HS-27A (cell line): Measurements from ENCODE around the gene CALY.
"Not testable (repeated sequence)": the region's sequence is repeated elsewhere in the genome, so short reads cannot be mapped to it uniquely, and the experiment has no call there.

Source experiments
- DNase-seq: peaks from one replicate; pipeline ENCODE4 v3.0.0-alpha.2; 2012; ENCODE audit warnings: low read depth, missing footprints

The CALY gene, protein sequence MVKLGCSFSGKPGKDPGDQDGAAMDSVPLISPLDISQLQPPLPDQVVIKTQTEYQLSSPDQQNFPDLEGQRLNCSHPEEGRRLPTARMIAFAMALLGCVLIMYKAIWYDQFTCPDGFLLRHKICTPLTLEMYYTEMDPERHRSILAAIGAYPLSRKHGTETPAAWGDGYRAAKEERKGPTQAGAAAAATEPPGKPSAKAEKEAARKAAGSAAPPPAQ

DNA sequence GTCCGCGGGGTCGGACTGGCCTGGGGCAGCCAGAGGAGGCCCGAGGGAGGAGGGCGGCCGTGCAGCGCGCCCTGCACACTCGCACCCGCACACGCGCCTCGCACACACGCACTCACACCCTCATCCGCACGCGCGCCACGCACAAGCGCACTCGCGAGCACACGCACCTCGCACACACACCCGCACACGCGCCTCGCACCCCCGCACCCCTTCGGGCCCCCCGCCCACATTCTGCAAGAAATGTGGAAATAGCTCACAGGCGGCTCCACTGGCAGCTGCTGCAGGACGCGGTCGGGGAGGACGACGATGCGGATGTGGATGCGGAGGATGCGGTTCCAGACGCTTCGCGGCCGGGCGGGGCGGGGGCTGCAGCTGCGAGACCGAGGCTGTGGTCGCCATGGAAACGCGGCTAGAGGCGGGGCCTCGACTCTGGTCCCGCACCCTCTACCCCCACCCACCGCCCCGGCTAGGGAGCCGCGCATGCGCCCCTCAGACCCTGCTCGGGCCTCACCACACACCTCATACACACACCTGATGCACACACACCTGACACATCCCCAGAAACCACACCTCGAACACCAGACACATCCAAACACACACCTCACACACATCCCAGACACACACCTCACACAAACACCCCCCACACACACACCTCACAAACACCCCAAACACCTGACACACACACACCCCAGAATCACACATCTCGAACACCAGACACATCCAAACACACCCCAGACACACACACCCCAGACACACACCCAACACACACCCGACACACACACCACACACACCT is at the start of gene CALY:
Gene CALY, minus strand, starts transcription at position 320 of the 793 bp plus-strand sequence. CDS start 7,907 bp downstream, outside the sequence.
- no peak for DNase-seq

GRCh38 chr10:133385214-133385613 is 48.5 kb upstream of the CALY start:
- DNase-seq: no peak

DNA sequence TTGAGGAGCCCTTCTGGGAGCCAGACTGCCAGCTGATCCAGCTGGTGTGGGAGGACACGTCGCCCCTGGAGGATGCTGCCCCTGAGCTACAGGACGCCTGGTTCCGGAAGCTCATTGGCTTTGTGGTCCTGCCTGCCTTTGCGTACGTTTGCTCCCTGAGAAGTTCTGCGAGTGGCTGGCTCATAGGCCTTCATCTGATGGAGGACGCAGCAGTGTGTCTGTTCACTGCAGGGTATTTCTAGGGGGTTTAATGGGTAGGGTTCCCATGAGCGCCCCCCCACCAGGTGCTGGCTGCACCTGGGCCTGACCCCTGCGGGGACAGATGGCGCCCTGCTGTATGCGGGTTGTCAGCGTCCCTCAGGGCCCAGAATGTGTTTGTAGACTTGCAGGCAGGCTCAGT is 47.4 kb upstream of the CALY start:
- no peak for DNase-seq

GRCh38 chr10:133383551-133383950 is 46.9 kb upstream of the CALY start:
- DNase-seq: no peak

DNA sequence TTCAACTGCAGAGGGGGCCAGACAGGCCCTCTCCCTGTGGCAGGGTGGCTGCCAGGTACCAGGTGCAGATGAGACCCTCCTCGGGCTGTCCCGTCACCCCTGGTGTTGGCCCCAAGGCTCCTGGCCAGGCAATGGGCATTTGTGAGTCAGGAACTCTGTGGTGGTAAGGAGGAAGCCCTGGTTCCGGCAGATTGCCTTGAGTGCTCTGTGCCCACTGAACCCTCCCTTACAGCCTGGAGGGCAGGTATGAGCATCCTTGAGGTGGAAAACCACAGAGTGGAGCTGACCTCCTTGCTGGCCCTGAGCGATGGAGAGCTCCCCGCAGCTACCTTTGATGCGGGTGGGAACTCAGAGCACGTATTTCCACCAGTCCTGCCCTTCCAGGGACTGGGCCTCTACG is 44.3 kb upstream of the CALY start:
- DNase-seq: no peak

GRCh38 chr10:133379801-133380666 is 43.3 kb upstream of the CALY start:
- no peak for DNase-seq

- DNase-seq: no peak
Measured at GRCh38 chr10:133379152-133379800, 42.6 kb upstream of the CALY start, which contains the start of gene PAOX. PAOX (plus strand) TSS chr10:133379262; CDS start chr10:133379317, 55 bp downstream.

DNA sequence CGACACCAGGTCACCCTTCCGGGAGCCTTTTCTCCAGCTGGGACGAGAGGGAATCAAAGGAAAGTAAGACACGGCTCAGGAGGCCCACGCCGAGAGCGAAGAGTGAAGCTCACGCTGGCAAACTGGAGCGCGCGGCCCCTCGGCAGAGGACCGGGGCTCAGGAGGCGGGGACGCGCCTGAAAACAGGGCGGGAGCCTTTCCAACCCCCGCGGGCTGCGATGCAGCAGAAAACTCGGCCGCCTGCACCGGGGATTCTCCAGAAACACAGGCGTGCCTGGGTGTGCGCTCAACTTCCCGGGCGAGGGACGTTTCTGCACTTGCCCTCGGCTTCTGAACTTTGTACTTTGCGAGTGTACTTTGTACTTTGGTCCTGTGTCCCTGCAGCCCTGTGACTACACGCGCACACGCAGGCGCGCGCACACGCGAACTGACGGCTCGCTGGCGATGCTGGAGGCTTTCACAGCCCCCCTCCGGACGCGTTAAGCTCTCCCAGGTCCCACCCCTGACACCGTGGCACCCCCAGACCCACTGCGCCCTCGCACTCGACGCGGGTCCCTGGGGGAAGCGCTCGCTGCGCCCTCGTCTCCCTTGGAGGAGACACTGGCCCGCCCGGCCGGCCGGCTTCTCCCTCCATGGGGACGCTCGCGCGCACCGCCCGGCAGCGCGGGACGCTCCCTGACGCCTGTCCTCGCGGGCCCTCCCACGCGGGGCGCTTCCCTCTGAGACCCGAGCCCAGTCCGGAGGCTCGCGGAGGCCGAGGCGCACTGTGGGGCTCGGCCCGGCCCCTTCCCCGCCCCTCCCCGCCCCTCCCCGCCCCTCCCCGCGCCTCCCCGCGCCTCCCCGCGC is 41.8 kb upstream of the CALY start:
- no peak for DNase-seq

GRCh38 chr10:133377818-133378250 is 41.1 kb upstream of the CALY start:
- no peak for DNase-seq

DNA sequence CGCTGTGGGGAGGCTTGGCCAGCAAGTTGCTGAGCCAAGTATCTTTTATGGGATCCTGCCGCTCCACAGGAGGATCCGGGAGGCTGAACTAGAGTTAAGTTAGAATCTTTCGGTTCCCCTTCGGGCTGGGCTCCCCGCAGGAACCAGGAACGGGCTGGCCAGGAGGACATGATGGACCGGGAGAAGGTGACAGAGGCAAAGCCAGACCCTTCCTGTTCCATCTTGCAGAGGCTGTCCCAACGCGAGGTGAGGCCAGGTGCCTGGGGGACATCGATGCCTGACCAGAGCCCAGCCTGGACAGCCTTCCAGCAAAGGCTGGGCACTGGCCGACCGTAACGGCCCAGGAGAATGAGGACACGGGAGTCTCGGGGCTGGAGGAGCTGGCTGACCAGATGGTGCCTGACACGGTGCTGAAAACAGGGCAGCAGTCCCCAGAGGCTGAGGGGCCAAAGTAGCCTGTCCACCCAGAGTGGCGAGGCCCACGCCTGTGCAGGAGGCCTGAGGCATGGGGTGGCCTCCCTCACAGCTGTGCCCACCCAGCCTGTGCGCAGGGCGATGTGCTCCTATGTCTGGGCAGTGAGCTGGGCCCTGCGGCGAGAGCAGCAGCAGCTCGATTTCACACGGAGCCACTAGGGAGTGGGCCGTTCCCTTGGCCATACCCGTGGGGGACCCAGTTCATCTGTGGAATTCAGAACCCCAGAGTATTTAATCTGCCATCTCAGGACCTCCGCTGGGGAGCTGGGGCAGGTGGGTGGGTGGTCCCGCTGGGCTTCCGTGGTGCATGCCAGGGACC is 40.5 kb upstream of the CALY start:
- DNase-seq: no peak

DNA sequence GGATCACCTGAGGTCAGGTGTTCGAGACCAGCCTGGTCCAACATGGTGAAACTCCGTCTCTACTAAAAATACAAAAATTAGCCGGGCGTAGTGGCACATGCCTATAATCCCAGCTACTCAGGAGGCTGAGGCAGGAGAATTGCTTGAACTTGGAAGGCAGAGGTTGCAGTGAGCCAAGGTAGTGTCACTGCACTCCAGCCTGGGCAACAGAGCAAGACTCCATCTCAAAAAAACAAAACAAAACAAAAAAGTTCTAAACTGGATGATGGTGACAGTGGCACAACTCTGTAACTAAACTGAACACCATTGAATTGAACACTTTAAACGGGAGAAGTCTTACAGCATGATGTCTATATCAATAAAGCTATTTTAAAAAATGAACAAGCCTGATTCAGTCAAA is 39.5 kb upstream of the CALY start:
- DNase-seq: not testable (repeated sequence)

- no peak for DNase-seq
Measured at GRCh38 chr10:133375357-133376115, 38.8 kb upstream of the CALY start.

DNA sequence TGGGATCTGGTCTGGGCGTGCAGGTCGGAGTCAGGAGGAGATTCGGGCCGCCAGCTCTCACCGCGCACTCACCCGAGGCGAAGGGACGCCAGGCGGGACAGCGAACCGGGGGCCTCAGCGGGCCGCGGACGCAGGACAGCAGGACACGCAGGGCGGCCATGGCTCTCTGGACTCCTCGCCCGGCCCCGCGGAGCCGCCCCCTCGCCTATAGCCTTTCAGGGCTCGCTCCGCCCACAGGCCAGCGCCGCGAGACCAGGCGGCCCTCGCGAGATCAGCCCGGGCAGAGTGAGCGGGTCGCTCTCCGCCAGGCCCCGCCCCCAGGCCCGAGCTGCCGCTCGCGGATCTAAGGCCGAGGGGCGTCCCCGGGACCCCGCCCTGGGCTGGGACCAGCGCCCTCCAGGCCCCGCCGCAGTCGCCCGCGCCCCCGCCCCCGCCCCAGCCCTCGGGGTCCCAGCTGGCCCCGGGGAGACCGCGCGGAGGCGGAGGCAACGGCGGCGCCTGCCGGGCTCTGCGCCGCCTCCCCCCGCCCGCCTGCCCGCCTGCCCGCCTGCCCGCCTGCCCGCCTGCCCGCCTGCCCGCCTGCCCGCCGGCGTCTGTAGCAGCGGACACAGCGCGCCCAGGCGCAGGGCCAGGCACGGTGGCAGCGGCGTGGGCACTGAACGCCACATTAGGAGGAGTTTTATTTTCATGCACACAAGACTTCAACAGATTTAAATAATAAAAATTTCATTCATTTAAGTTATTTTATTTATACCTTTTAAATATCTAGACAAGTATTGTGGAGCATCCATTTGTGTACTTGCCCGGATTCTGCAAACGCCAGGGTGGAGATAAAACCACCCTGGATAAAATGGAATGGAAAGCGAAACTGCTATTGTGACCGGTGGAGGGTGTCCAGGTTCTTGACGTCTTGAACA is 36.7 kb upstream of the CALY start, which contains the start of gene ECHS1:
Gene ECHS1, minus strand, starts transcription at position 181 of the 917 bp plus-strand sequence. Its CDS starts 21 bp downstream, at position 160.
- DNase-seq: peak; percentile 40

GRCh38 chr10:133372507-133372906 is 35.8 kb upstream of the CALY start:
- no peak for DNase-seq

DNA sequence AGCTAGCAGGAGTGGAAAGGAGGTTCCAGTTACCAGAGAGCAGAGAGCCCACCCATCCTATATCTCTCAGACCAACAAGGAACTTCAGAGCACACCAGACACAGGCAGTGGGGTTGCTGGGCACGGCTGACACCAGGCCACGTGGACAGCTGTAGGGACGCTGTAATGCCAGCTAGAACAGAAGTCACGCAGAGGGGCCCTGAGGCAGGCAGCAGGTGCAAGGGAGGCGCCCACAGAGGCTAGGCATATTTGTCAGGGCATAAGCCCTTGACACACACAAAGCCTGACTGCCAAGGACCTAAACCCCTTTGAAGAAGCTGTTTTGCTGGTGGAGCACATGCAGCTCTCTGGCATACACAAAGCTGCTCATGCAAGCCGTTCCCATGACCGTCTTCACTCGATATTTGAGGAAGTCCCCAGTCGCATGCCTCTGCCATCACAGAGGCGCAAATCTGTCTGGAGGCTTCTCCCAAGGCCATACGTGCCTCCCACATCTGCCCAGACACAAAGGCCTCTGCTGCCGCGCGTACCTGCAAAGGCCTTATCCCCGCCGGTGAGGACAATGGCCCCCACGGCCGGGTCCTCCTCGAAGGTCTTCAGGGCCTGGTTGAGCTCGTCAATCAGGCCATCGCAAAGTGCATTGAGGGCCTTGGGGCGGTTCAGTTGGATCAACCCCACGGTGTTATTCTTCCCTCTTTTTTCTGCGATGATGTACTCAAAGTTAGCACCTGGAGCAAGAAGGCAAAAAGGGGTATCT is 33.5 kb upstream of the CALY start:
- no peak for DNase-seq

DNA sequence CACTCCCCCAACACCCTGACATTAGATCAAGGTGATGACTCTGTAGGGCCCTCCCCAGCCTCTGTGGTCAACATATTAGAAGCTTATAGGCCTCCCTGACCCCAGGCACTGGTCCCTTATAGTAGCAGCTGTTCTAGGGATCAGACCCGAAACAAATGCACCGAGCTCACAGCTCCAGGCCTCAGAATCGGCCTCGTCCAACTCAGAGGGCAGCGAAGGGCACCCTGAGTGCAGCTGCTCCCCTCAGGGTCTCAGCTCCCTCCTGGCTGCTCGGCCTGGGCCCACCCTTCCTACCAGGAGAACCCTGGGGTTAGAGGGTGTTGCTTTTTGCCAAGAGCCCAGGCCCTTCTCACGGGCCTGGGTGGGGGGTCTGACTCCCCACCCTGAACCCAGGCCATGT is 31.5 kb upstream of the CALY start:
- no peak for DNase-seq

- not testable (repeated sequence) for DNase-seq
Measured at GRCh38 chr10:133367461-133367860, 30.8 kb upstream of the CALY start.
